GM18499 (cell line): ENCODE data around the gene FZR1.
A peak's percentile ranks its signal among the peaks of the same experiment; 100 is the strongest.
"Not testable (repeated sequence)": the region's sequence is repeated elsewhere in the genome, so short reads cannot be mapped to it uniquely, and the experiment has no call there.

Experiments
- ATAC-seq: cut with Tn5 transposase; IDR thresholded peaks from one replicate; pipeline ENCODE4 v1.9.1; 2021; ENCODE audit warnings: moderate number of reproducible peaks; ENCODE audit not compliant: insufficient read depth, unreplicated experiment

Gene FZR1

GRCh38 chr19:3563709-3564524 lies 57.8 kb downstream of the FZR1 start:
- ATAC-seq, result no peak

- no peak for ATAC-seq
Measured at GRCh38 chr19:3565139-3565538, 59.0 kb downstream of the FZR1 start.

GRCh38 chr19:3570042-3570441 lies 63.9 kb downstream of the FZR1 start:
- ATAC-seq, result not testable (repeated sequence)

- no peak for ATAC-seq
Measured at GRCh38 chr19:3570606-3571011, 64.5 kb downstream of the FZR1 start.

GRCh38 chr19:3572132-3572854 lies 66.2 kb downstream of the FZR1 start:
- peak; percentile 76 for ATAC-seq

- ATAC-seq, result no peak
Measured at GRCh38 chr19:3572855-3573161, 66.7 kb downstream of the FZR1 start, which contains the start of gene HMG20B. Gene HMG20B (plus strand): TSS chr19:3572944. CDS start chr19:3573310, 366 bp downstream.

- ATAC-seq, result no peak
Measured at GRCh38 chr19:3573162-3573857, 67.2 kb downstream of the FZR1 start.

- no peak for ATAC-seq
Measured at GRCh38 chr19:3573858-3574637, 67.9 kb downstream of the FZR1 start.

- ATAC-seq, result no peak
Measured at GRCh38 chr19:3575260-3575741, 69.2 kb downstream of the FZR1 start.

GRCh38 chr19:3575949-3576673 lies 70.0 kb downstream of the FZR1 start:
- no peak for ATAC-seq

GRCh38 chr19:3576696-3577443 lies 70.8 kb downstream of the FZR1 start:
- ATAC-seq, result no peak

- ATAC-seq, result no peak
Measured at GRCh38 chr19:3577723-3578344, 71.7 kb downstream of the FZR1 start.

- ATAC-seq, result no peak
Measured at GRCh38 chr19:3578390-3578789, 72.3 kb downstream of the FZR1 start.

- no peak for ATAC-seq
Measured at GRCh38 chr19:3580156-3580934, 74.2 kb downstream of the FZR1 start.

GRCh38 chr19:3581792-3582191 lies 75.7 kb downstream of the FZR1 start:
- ATAC-seq, result not testable (repeated sequence)

- not testable (repeated sequence) for ATAC-seq
Measured at GRCh38 chr19:3584036-3584802, 78.1 kb downstream of the FZR1 start.
